ENCODE results near the gene C6. TPM values are rescaled to one million over a fixed set of nuclear protein-coding genes. Genes with fewer than 3 reads are reported as not detected.

C6 gene
- total and polyA plus RNA-seq, 2 of the 8 experiments (the other 6 are each of a cell fraction or from before 2014, with no cell fraction given), result not detected

DNA sequence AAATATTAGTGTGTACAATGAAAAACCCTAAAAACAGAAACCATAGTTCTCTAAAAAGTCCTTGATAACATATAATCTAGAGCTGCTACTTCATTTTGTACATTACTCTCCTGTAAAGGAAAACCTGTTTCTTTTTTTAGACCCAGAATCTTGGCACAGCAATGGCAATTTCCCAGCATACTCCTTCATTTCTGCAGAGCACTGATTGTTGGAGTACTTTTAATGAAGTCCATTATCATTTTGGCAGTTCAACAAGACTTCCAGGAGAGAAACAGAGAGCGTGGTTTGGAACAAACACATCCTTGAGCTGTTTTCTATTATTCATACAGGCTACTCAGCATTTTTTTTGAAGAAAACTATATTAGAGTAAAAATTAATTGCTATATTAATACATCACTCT, 119.5 kb downstream of the C6 start:
- H2BK12ac ChIP-seq (ENCODE audit: low read depth, low read length), result no peak overlapping the region
- H3K4me1 ChIP-seq (replicated peaks in 1 of 4; ENCODE audit: control insufficient read depth in 3 of 4, insufficient read depth in 4 of 4, low read length in 3 of 4), result no peaks in the 10 kb centered on the region
- no peak overlapping the region for H3K18ac ChIP-seq (ENCODE audit: extremely low read depth, low read length)
- no peak overlapping the region for H3K4me3 ChIP-seq (ENCODE audit: extremely low read depth in 1 of 4, insufficient read depth in 2 of 4, low read depth in 3 of 4, low read length in 4 of 4)
- no peaks in the 10 kb centered on the region for H3K27me3 ChIP-seq (replicated peaks in 1 of 4; ENCODE audit: control insufficient read depth in 3 of 4, extremely low read depth in 1 of 4, insufficient read depth in 3 of 4, low read length in 3 of 4)
- H2BK120ac ChIP-seq (replicated peaks; ENCODE audit: low read depth, low read length), result no peak overlapping the region
- no peaks in the 10 kb centered on the region for H3K36me3 ChIP-seq (ENCODE audit: control insufficient read depth in 2 of 4, insufficient read depth in 4 of 4, low read length in 3 of 4)
- no peak overlapping the region for H3K14ac ChIP-seq (ENCODE audit: insufficient read length)
- no peak overlapping the region for H4K91ac ChIP-seq (replicated peaks; ENCODE audit: insufficient read length, low read length)
- H3K27ac ChIP-seq (ENCODE audit: low read depth, low read length), result no peak overlapping the region
- TF ChIP-seq PHF8 (conservative IDR thresholded peaks at IDR 0.05; ENCODE audit: low read depth, low read length), result no peak
- FAIRE-seq (no peak), DNase-seq (ENCODE audit: low read depth in 1 of 2, low spot score in 2 of 2) (no peak)
- ChIA-PET CTCF (ENCODE audit: partially characterized antibody) (interaction anchor here (0.8 kb wide), 1 partner anchor 10 kb away, joined by 3 read pairs; no protein-coding TSS in a partner anchor), POLR2A (ENCODE audit: partially characterized antibody) (no interaction called here)
- H2BK20ac ChIP-seq (ENCODE audit: low read length), result no peak overlapping the region
- H3K79me1 ChIP-seq (ENCODE audit: low read depth, low read length), result no peaks in the 10 kb centered on the region
- H3K23ac ChIP-seq (ENCODE audit: insufficient read length), result no peak overlapping the region
- no peak overlapping the region for H3K4me2 ChIP-seq (ENCODE audit: insufficient read depth in 1 of 2, low read depth in 2 of 2, low read length in 2 of 2)
- H2AFZ ChIP-seq (ENCODE audit: low read length), result no peak overlapping the region
- WGBS, 2 experiments (ENCODE audit: extremely low coverage in 1 of 2, insufficient coverage in 1 of 2, insufficient read length in 1 of 2, insufficient replicate concordance in 2 of 2, low coverage in 1 of 2, low lambda C conversion rate in 2 of 2, missing lambda C conversion rate in 1 of 2), result 89% methylated on average over 1 of the region's 1 CpG; no CpG with 5 or more reads in 1 of the 2 experiments
- no peaks in the 10 kb centered on the region for H3K79me2 ChIP-seq (ENCODE audit: control insufficient read depth in 1 of 2, insufficient read depth in 2 of 2, low read length in 2 of 2)
- no peak overlapping the region for H3K4ac ChIP-seq (replicated peaks; ENCODE audit: insufficient read length, low read depth, low read length)
- H3K9me3 ChIP-seq (ENCODE audit: insufficient read depth in 2 of 2, low read depth in 1 of 2, low read length in 1 of 2), result no peaks in the 10 kb centered on the region
- no peaks in the 10 kb centered on the region for H4K20me1 ChIP-seq (replicated peaks in 1 of 2; ENCODE audit: control insufficient read depth in 1 of 2, insufficient read depth in 2 of 2, low read length in 2 of 2)
- no peak overlapping the region for H4K5ac ChIP-seq (ENCODE audit: insufficient read length, low read depth, low read length)
- H4K8ac ChIP-seq (ENCODE audit: extremely low read depth, insufficient read depth, low read length), result no peak overlapping the region
- H2BK15ac ChIP-seq (ENCODE audit: low read length), result no peak overlapping the region
- H3K9ac ChIP-seq (replicated peaks in 1 of 4; ENCODE audit: extremely low read depth in 1 of 4, low read depth in 3 of 4, low read length in 3 of 4), result no peak overlapping the region
- H2AK5ac ChIP-seq (ENCODE audit: low read depth, low read length), result no peak overlapping the region
- H3K56ac ChIP-seq (replicated peaks; ENCODE audit: insufficient read length, low read depth, low read length), result no peak overlapping the region
- no peak overlapping the region for H2BK5ac ChIP-seq (ENCODE audit: low read depth, low read length)
- no peaks in the 10 kb centered on the region for H3K23me2 ChIP-seq (ENCODE audit: low read depth, low read length)

Other genes with a start within 250 kb of the C6 start
- gene MROH2B, start 142.2 kb downstream of the C6 start, total RNA-seq (2021; fragmentation: NEBNext Ultra II Directional; extraction: Animal tissue kit (Norgen Biotek cat#: 25700)), result not detected in 2 replicates
- not detected in 2 replicates for gene MROH2B, start 142.2 kb downstream of the C6 start, polyA plus RNA-seq (2011; rRNA removed)

Measured in H1 (cell line).